Liver (tissue), 9 donors: ENCODE results near the gene NKIRAS1. TPM values are rescaled to one million over a fixed set of nuclear protein-coding genes. Genes with fewer than 3 reads are reported as not detected.

ENCODE experiments used
- DNase-seq: peaks from one replicate; pipeline ENCODE4 v3.0.0-alpha.2; 2017; ENCODE audit warnings: low spot score
- H3K27ac ChIP-seq, 2 donors: one replicate each; pipeline ENCODE4 v1.7.0; 2013; ENCODE audit warnings: inconsistent platforms in 2 of 2, low read length in 2 of 2, control low read depth in 1 of 2, low read depth in 1 of 2, mild to moderate bottlenecking in 1 of 2
- H3K27me3 ChIP-seq, 4 donors: one replicate each; pipeline versions ENCODE4 v1.6.1 to v1.7.0; 2013; ENCODE audit warnings: low read length in 3 of 4, inconsistent platforms in 1 of 4, mild to moderate bottlenecking in 1 of 4, moderate library complexity in 1 of 4; ENCODE audit not compliant: control insufficient read depth in 4 of 4, insufficient read depth in 4 of 4
- H3K36me3 ChIP-seq, 4 donors: one replicate each; pipeline versions ENCODE4 v1.6.1 to v1.7.0; 2013; ENCODE audit warnings: low read length in 3 of 4, mild to moderate bottlenecking in 3 of 4, low read depth in 1 of 4, moderate library complexity in 1 of 4; ENCODE audit not compliant: control insufficient read depth in 4 of 4, insufficient read depth in 3 of 4
- H3K4me1 ChIP-seq, 4 donors: one replicate each; pipeline versions ENCODE4 v1.6.1 to v1.7.0; 2013; ENCODE audit warnings: low read length in 3 of 4, mild to moderate bottlenecking in 3 of 4, moderate library complexity in 1 of 4; ENCODE audit not compliant: control insufficient read depth in 4 of 4, insufficient read depth in 4 of 4
- H3K4me3 ChIP-seq, 3 donors: one replicate each; pipeline versions ENCODE4 v1.6.1 to v1.7.0; 2013; ENCODE audit warnings: low read length in 3 of 3, control low read depth in 1 of 3, low read depth in 1 of 3, mild to moderate bottlenecking in 1 of 3
- H3K9ac ChIP-seq, 2 donors: one replicate each; pipeline ENCODE4 v1.7.0; 2013; ENCODE audit warnings: low read length in 2 of 2, mild to moderate bottlenecking in 2 of 2, moderate library complexity in 2 of 2, control low read depth in 1 of 2, low read depth in 1 of 2
- H3K9me3 ChIP-seq, 4 donors: one replicate each; pipeline versions ENCODE4 v1.6.1 to v1.7.0; 2013; ENCODE audit warnings: low read length in 3 of 4; ENCODE audit not compliant: control insufficient read depth in 4 of 4
- ATF3 ChIP-seq: IDR thresholded peaks from 2 replicates; pipeline ENCODE4 v1.6.1; 2016; ENCODE audit warnings: antibody characterized with exemption
- CTCF ChIP-seq: fragments of 150-350 bp; IDR thresholded peaks from 2 replicates; pipeline ENCODE4 v1.5.1; 2017; ENCODE audit warnings: improper control_type of control experiment, low read depth, low read length; ENCODE audit not compliant: missing input control
- EGR1 ChIP-seq, 2 donors: IDR thresholded peaks; 2 replicates each; pipeline ENCODE4 v1.6.1; 2016 to 2018; ENCODE audit warnings: antibody characterized with exemption in 2 of 2, low read depth in 2 of 2
- FOXA1 ChIP-seq: IDR thresholded peaks from 2 replicates; pipeline ENCODE4 v1.6.1; 2016; ENCODE audit warnings: antibody characterized with exemption
- FOXA2 ChIP-seq: IDR thresholded peaks from 2 replicates; pipeline ENCODE4 v1.6.1; 2016; ENCODE audit warnings: antibody characterized with exemption
- GABPA ChIP-seq, 2 donors: IDR thresholded peaks in 1 of 2; conservative IDR thresholded peaks in 1 of 2; 2 replicates each; pipeline ENCODE4 v1.6.1; 2016; ENCODE audit warnings: antibody characterized with exemption in 2 of 2, mild to moderate bottlenecking in 1 of 2, moderate library complexity in 1 of 2
- HNF4A ChIP-seq, 2 donors: conservative IDR thresholded peaks; 2 replicates each; pipeline ENCODE4 v1.6.1; 2016; ENCODE audit warnings: antibody characterized with exemption in 2 of 2, mild to moderate bottlenecking in 2 of 2
- HNF4G ChIP-seq: IDR thresholded peaks from 2 replicates; pipeline ENCODE4 v1.6.1; 2016; ENCODE audit warnings: antibody characterized with exemption
- JUND ChIP-seq, 2 donors: IDR thresholded peaks; 2 replicates each; pipeline ENCODE4 v1.6.1; 2016; ENCODE audit warnings: antibody characterized with exemption in 2 of 2
- MAX ChIP-seq: IDR thresholded peaks from 2 replicates; pipeline ENCODE4 v1.6.1; 2016; ENCODE audit warnings: antibody characterized with exemption
- NR2F2 ChIP-seq: IDR thresholded peaks from 2 replicates; pipeline ENCODE4 v1.6.1; 2016; ENCODE audit warnings: antibody characterized with exemption
- RAD21 ChIP-seq, 2 donors: IDR thresholded peaks; 2 replicates each; pipeline ENCODE4 v1.6.1; 2016; ENCODE audit warnings: antibody characterized with exemption in 2 of 2, mild to moderate bottlenecking in 2 of 2
- REST ChIP-seq: IDR thresholded peaks from 2 replicates; pipeline ENCODE4 v1.6.1; 2016; ENCODE audit warnings: antibody characterized with exemption, mild to moderate bottlenecking
- RXRA ChIP-seq, 2 donors: IDR thresholded peaks; 2 replicates each; pipeline ENCODE4 v1.6.1; 2017 to 2018; ENCODE audit warnings: antibody characterized with exemption in 2 of 2, mild to moderate bottlenecking in 1 of 2
- SP1 ChIP-seq: IDR thresholded peaks from 2 replicates; pipeline ENCODE4 v1.6.1; 2018; ENCODE audit warnings: antibody characterized with exemption, mild to moderate bottlenecking
- TAF1 ChIP-seq: conservative IDR thresholded peaks from 2 replicates; pipeline ENCODE4 v1.6.1; 2016; ENCODE audit warnings: antibody characterized with exemption, mild to moderate bottlenecking
- YY1 ChIP-seq: IDR thresholded peaks from 2 replicates; pipeline ENCODE4 v1.6.1; 2016; ENCODE audit warnings: antibody characterized with exemption, mild to moderate bottlenecking
- ZBTB33 ChIP-seq: IDR thresholded peaks from 2 replicates; pipeline ENCODE4 v1.6.1; 2016; ENCODE audit warnings: antibody characterized with exemption
- WGBS: extraction: QIAGEN DNeasy Blood & Tissue Kit; methylation state at CpG from one replicate; pipeline ENCODE4 v1.1.7; 2013; 5-methylcytosine and 5-hydroxymethylcytosine counted together
- polyA plus RNA-seq, 2 donors: library from polyadenylated mRNA; stranded (reverse) in 1 of 2; unstranded in 1 of 2; fragments of 200-250 nt in 1 of 2; fragments of >200 nt in 1 of 2; fragmentation: Nextera tagmentation in 1 of 2; extraction: Ambion mirVana in 1 of 2; gene quantifications; one replicate each; pipeline versions ENCODE4 v1.2.1 to v1.2.3, GENCODE V29; 2013 to 2015
- total RNA-seq, 2 donors: library from RNA; depleted of rRNA; stranded (reverse); fragments of >200 nt; gene quantifications; one replicate each; pipeline ENCODE4 v1.2.3, GENCODE V29; 2014
- donor health status: healthy.
- donor health status: healthy.
- donor health status: healthy.
- donor health status: healthy.
- donor health status: healthy.

NKIRAS1 gene
- total and polyA plus RNA-seq, 4 donors, result 4.6 to 12.6 (median 8.4) TPM

GRCh38 chr3:23894254-23895061, 22.3 kb downstream of the NKIRAS1 start (continued):
- TF ChIP-seq GABPA (IDR thresholded peaks at IDR 0.05 in 1 of 2, conservative IDR thresholded peaks at IDR 0.05 in 1 of 2), result no peak
- no peak for TF ChIP-seq FOXA1
- no peak for TF ChIP-seq EGR1 (IDR thresholded peaks at IDR 0.05; ENCODE audit: low read depth in 2 of 2)
- no peak for TF ChIP-seq NR2F2
- TF ChIP-seq ZBTB33, result no peak

- H3K27ac ChIP-seq, result no peak overlapping the region
- TF ChIP-seq CTCF, result no peak
- TF ChIP-seq FOXA1, result no peak
- TF ChIP-seq RAD21 (IDR thresholded peaks at IDR 0.05), result no peak
- TF ChIP-seq HNF4A (conservative IDR thresholded peaks at IDR 0.05), result no peak
- no peak for TF ChIP-seq FOXA2
- TF ChIP-seq EGR1 (IDR thresholded peaks at IDR 0.05; ENCODE audit: low read depth in 2 of 2), result no peak
- TF ChIP-seq JUND (IDR thresholded peaks at IDR 0.05), result no peak
- TF ChIP-seq YY1, result no peak
- no peak for TF ChIP-seq ATF3
- TF ChIP-seq MAX, result no peak
- no peak for TF ChIP-seq REST
- no peak for TF ChIP-seq SP1
- TF ChIP-seq HNF4G, result no peak
- no peak for TF ChIP-seq ZBTB33
- TF ChIP-seq GABPA (IDR thresholded peaks at IDR 0.05 in 1 of 2, conservative IDR thresholded peaks at IDR 0.05 in 1 of 2), result no peak
- no peak for TF ChIP-seq TAF1
- TF ChIP-seq NR2F2, result no peak
- no peak for TF ChIP-seq RXRA (IDR thresholded peaks at IDR 0.05)
- WGBS, result 77% methylated on average over 5 of the region's 5 CpGs
- peaks cover 0 to 20% (median 10%) of the 10 kb centered on the region in 4 donors for H3K36me3 ChIP-seq
- peaks cover 3 to 12% (median 5%) of the 10 kb centered on the region in 4 donors for H3K4me1 ChIP-seq
- no peaks in the 10 kb centered on the region for H3K27me3 ChIP-seq
- no peak for DNase-seq
- H3K4me3 ChIP-seq, result no peak overlapping the region
- no peaks in the 10 kb centered on the region for H3K9me3 ChIP-seq
- H3K9ac ChIP-seq, result no peak overlapping the region
These were observed 26.8 kb downstream of the NKIRAS1 start for GRCh38 chr3:23889950-23890349.
